Vagina (tissue), 2 donors: ENCODE data around the gene NOC3L. TPM values are rescaled to one million over a fixed set of nuclear protein-coding genes. Genes with fewer than 3 reads are reported as not detected.
A peak's percentile ranks its signal among the peaks of the same experiment; 100 is the strongest.

Experiments
- DNase-seq, 2 donors: peaks; one replicate each; pipeline ENCODE4 v3.0.0-alpha.2; 2017; ENCODE audit errors: extremely low spot score in 2 of 2
- H3K27ac ChIP-seq: fragments of 200-600 bp; sonication (generic); one replicate; pipeline ENCODE4 v1.5.1; 2019
- H3K27me3 ChIP-seq: fragments of 200-600 bp; sonication (generic); one replicate; pipeline ENCODE4 v1.5.1; 2019
- H3K36me3 ChIP-seq, 2 donors: fragments of 200-600 bp; sonication (generic); one replicate each; pipeline ENCODE4 v1.5.1; 2017 to 2019
- H3K4me1 ChIP-seq: fragments of 200-600 bp; sonication (generic); one replicate; pipeline ENCODE4 v1.5.1; 2019
- H3K4me3 ChIP-seq, 2 donors: fragments of 200-600 bp; sonication (generic); 1 replicate in 1 of 2; 2 replicates in 1 of 2; pipeline ENCODE4 v1.5.1; 2016 to 2019
- H3K9me3 ChIP-seq: fragments of 200-600 bp; sonication (generic); one replicate; pipeline ENCODE4 v1.5.1; 2019
- CTCF ChIP-seq, 3 experiments: fragments of 450-650 bp in 2 of 3; fragments of 200-600 bp in 1 of 3; sonication (generic) in 1 of 3; IDR thresholded peaks; one replicate each; pipeline ENCODE4 v1.5.1; 2017 to 2019; ENCODE audit warnings: antibody characterized with exemption in 3 of 3, mild to moderate bottlenecking in 2 of 3, moderate library complexity in 2 of 3
- POLR2A ChIP-seq, 2 donors: fragments of 450-650 bp; IDR thresholded peaks; one replicate each; pipeline ENCODE4 v1.6.1; 2017; ENCODE audit warnings: antibody characterized with exemption in 2 of 2, mild to moderate bottlenecking in 2 of 2, moderate library complexity in 2 of 2
- POLR2AphosphoS5 ChIP-seq, 2 donors: sonication (generic); formaldehyde crosslinking; IDR thresholded peaks; one replicate each; pipeline ENCODE4 v1.9.0; 2017; ENCODE audit warnings: antibody characterized with exemption in 2 of 2, mild to moderate bottlenecking in 2 of 2, low read depth in 1 of 2; ENCODE audit not compliant: insufficient read depth in 1 of 2
- intact Hi-C: fragments of 100-400 bp; cut with DNase I; formaldehyde crosslinking; loops from one replicate; pipeline ENCODE4 v1.15.1; 2023
- total RNA-seq: library from RNA; depleted of rRNA; stranded (reverse); fragments of >200 nt; gene quantifications from one replicate; pipeline ENCODE4 v1.2.3, GENCODE V29; 2016

NOC3L gene
- 21.1 TPM for total RNA-seq

GRCh38 chr10:94362360-94363250 is at the start of gene NOC3L:
NOC3L (minus strand) TSS chr10:94362939; CDS start chr10:94362838, 101 bp downstream.
- intact Hi-C loops: loop anchor here (10.0 kb wide), 1 partner anchor 82 kb away; no protein-coding TSS in a partner anchor
- H3K27ac ChIP-seq: peak within 1 kb of the TSS; percentile 37

GRCh38 chr10:94412449-94412848 is 49.7 kb upstream of the NOC3L start:
- no peak overlapping the region for H3K4me3 ChIP-seq
- H3K4me1 ChIP-seq: peaks cover 12% of the 10 kb centered on the region
- H3K27me3 ChIP-seq: no peaks in the 10 kb centered on the region
- TF ChIP-seq POLR2A (IDR thresholded peaks at IDR 0.05) (no peak), CTCF (IDR thresholded peaks at IDR 0.05) (no peak), POLR2AphosphoS5 (IDR thresholded peaks at IDR 0.05; ENCODE audit: insufficient read depth in 1 of 2, low read depth in 1 of 2) (no peak)
- H3K36me3 ChIP-seq: no peaks in the 10 kb centered on the region
- intact Hi-C loops: no loop called here
- H3K9me3 ChIP-seq: no peaks in the 10 kb centered on the region
- no peak overlapping the region for H3K27ac ChIP-seq
- DNase-seq: no peak

More at GRCh38 chr10:94362360-94363250, at the start of gene NOC3L:
- H3K36me3 ChIP-seq: peaks cover 0 to 5% of the 10 kb centered on the region in 2 donors
- H3K9me3 ChIP-seq: no peaks in the 10 kb centered on the region
- peak within 1 kb of the TSS; percentile 82 to 83 for H3K4me3 ChIP-seq
- DNase-seq: peak in 1 of 2 donors; percentile 94
- TF ChIP-seq CTCF (IDR thresholded peaks at IDR 0.05) (peak; percentile 70 to 85 (median 81)), POLR2A (IDR thresholded peaks at IDR 0.05) (no peak), POLR2AphosphoS5 (IDR thresholded peaks at IDR 0.05; ENCODE audit: insufficient read depth in 1 of 2, low read depth in 1 of 2) (peak; percentile 78 to 94)
- no peaks in the 10 kb centered on the region for H3K27me3 ChIP-seq
- peaks cover 21% of the 10 kb centered on the region for H3K4me1 ChIP-seq

GRCh38 chr10:94411304-94411703 is 48.6 kb upstream of the NOC3L start:
- Histone ChIP-seq H3K36me3 (no peaks in the 10 kb centered on the region), H3K27ac (no peak overlapping the region), H3K4me1 (peaks cover 21% of the 10 kb centered on the region), H3K4me3 (no peak overlapping the region), H3K9me3 (no peaks in the 10 kb centered on the region), H3K27me3 (no peaks in the 10 kb centered on the region)
- no peak for TF ChIP-seq CTCF (IDR thresholded peaks at IDR 0.05)
- TF ChIP-seq POLR2A (IDR thresholded peaks at IDR 0.05): no peak
- no peak for TF ChIP-seq POLR2AphosphoS5 (IDR thresholded peaks at IDR 0.05; ENCODE audit: insufficient read depth in 1 of 2, low read depth in 1 of 2)
- intact Hi-C loops: no loop called here
- no peak for DNase-seq

- no peak for DNase-seq
- Histone ChIP-seq H3K27ac (no peak overlapping the region), H3K9me3 (no peaks in the 10 kb centered on the region), H3K36me3 (no peaks in the 10 kb centered on the region), H3K27me3 (no peaks in the 10 kb centered on the region), H3K4me1 (peaks cover 38% of the 10 kb centered on the region), H3K4me3 (no peak overlapping the region)
- TF ChIP-seq POLR2A (IDR thresholded peaks at IDR 0.05): no peak
- TF ChIP-seq CTCF (IDR thresholded peaks at IDR 0.05): no peak
- no peak for TF ChIP-seq POLR2AphosphoS5 (IDR thresholded peaks at IDR 0.05; ENCODE audit: insufficient read depth in 1 of 2, low read depth in 1 of 2)
- intact Hi-C loops: no loop called here
Observed at GRCh38 chr10:94409021-94409657, 46.4 kb upstream of the NOC3L start.
